ENCODE data around the gene BLVRB.

GRCh38 chr19:40506099-40506498 lies 40.6 kb upstream of the BLVRB start:
- TF ChIP-seq POLR2A (IDR thresholded peaks at IDR 0.05): no peak
- no peak for TF ChIP-seq CTCF (IDR thresholded peaks at IDR 0.05)

Data from gastroesophageal sphincter (tissue), 3 donors.